IPS-18c (cell line): ENCODE measurements around the gene SH3PXD2A.
A peak's percentile ranks its signal among the peaks of the same experiment; 100 is the strongest.

Experiments
- H3K4me3 ChIP-seq: 2 replicates; pipeline ENCODE4 v1.7.0; 2013; ENCODE audit warnings: low read depth, mild to moderate bottlenecking, low read length, moderate library complexity; ENCODE audit not compliant: insufficient read depth
- H3K9me3 ChIP-seq: one replicate; pipeline ENCODE4 v1.6.1; 2013; ENCODE audit warnings: mild to moderate bottlenecking, low read length, moderate library complexity; ENCODE audit not compliant: control insufficient read depth, insufficient read depth

Gene SH3PXD2A

DNA sequence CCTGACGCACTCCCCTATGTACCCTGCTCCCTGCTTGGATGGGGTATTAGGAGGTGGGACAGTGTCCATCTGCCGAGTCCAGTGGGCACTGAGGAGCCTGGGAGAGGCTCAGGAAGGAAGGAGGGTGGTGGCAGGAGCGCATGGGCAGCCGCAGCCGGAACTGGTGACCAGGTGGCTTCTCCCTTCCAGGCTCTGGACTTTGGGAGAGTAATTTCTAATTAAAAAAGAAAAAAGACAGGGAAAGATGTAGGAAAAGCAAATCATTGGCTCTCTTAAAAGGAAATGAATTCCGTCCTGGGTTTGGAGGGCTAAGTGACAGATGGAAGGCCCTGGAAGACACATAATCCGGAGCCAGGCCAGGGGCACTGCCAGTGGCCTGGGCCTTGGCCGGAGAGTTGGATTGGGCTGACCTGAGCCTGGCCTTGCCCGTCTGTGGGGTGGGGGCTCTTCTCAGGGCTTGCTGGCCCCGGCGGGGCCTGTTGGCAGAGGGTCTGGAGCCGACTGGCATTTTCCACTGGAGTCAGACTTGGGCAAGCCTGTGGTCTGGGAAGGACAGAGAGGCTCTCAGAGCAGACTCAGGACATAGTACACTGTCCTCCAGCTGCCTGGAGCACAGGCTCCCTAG, 298.9 kb downstream of the SH3PXD2A start:
- peaks cover 2% of the 10 kb centered on the region for H3K9me3 ChIP-seq
- H3K4me3 ChIP-seq = no peak overlapping the region

DNA sequence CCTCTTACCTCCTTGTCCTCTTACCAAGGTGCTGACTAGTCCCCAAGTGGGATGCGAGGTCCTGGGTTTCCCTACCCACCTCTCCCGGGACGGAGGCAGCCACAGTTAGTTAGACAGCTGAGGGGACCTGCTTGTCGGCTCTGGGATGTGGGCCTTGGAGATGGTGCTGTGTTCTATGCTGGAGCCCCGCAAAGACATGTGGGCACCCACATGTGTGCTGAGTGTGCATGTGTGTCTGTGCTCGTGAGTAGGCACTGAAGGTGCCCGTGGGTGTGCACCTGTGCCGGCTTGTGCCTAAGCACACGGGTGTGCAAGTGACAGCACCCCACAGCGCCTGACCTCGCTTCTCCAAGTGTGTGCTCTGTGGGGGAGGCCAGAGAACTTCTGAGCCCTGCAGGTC, 299.7 kb downstream of the SH3PXD2A start:
- no peaks in the 10 kb centered on the region for H3K9me3 ChIP-seq
- peak overlapping the region; percentile 44 for H3K4me3 ChIP-seq

DNA sequence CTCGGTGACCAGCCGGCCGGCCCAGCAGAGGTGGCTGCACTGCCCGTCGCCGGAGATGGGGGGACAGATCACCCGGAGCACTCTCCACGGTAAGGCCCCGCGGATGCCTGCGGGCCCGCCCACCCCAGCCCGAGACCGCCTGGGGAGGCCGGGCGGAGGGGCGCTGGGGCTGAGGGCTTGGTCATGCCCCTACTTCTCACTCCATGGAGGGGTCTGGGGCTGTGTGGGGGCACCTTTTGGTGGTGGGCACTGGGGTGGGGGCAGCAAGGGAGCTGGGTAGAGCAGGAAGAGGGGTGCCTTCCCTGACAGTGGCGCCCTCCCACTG, 300.1 kb downstream of the SH3PXD2A start:
- no peaks in the 10 kb centered on the region for H3K9me3 ChIP-seq
- peak overlapping the region; percentile 44 for H3K4me3 ChIP-seq

DNA sequence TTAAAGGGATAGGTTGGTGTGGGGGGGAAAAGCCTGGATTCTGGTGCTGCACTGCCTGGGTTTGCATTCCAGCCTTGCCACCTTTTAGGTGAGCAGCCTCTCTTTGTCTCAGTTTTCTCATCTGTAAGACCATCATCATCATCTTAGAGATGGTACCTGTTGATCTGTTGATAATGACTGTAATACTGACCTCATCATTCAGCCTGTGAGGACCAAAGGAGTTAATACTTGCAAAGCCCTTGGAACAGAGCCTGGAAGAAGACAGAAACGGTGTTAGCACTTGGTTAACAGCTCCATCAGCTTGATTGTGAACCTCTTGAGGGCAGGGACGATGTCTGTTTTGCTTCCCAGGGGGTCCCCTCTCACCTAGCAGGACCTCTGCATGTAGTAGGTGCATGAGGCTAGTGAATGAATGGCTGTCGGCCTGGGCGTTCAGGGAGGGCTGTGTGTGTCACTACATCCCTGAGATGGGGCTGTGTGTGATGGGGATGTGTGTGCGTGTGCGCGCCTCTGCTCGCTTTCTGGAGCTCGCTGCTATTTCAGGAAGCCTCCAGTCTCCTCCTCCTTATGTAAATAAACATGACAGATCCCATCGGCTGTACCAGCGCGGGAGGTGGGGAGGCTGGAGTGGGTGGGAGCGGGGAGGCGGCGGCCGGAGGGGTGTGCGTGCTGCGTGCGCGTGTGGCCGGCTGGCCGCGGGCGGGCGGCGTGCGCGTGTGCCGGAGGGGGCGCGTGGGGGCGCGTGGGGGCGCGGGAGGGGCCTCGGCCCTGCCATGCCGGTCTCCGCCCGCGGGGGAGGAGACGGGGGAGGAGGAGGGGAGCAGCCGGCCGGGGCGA, 300.7 kb downstream of the SH3PXD2A start:
- Histone ChIP-seq H3K4me3 (peak overlapping the region; percentile 44), H3K9me3 (peaks cover 2% of the 10 kb centered on the region)

DNA sequence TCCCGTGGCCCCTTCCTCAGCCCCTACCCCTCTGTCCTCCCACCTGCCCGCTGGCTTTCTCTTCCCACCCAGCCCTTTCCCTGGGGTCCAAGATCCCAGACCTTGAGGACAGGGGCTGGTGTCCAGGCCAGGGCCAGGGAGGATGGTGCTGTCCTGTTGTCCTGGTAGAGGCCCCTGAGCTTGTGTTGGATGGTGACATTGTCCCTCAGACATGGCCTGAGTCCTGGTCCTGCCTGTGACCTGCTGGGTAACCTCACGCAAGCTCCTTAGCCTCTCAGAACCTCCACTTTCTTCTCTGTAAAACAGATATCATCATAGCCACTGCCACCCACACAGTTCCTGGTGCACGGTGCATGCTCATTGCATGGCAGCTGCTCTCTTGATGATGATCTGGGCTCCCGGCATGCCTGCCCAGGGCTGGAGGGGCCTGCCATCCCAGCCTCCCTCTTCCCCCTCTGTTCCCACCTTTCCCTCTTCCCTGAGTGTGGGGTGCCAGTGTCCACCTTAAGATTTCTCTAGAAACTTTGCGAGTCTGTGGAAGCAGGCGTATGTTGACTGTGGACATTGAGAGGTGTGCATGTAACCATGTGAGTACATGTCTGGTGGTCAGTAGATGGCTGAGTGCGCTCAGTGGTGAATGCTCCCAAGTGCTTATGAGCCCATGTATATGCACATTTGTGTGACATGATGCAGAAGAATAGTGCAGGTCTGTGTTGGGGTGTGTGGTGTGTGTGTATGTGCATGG, 301.5 kb downstream of the SH3PXD2A start:
- H3K4me3 ChIP-seq = no peak overlapping the region
- H3K9me3 ChIP-seq = peaks cover 2% of the 10 kb centered on the region

DNA sequence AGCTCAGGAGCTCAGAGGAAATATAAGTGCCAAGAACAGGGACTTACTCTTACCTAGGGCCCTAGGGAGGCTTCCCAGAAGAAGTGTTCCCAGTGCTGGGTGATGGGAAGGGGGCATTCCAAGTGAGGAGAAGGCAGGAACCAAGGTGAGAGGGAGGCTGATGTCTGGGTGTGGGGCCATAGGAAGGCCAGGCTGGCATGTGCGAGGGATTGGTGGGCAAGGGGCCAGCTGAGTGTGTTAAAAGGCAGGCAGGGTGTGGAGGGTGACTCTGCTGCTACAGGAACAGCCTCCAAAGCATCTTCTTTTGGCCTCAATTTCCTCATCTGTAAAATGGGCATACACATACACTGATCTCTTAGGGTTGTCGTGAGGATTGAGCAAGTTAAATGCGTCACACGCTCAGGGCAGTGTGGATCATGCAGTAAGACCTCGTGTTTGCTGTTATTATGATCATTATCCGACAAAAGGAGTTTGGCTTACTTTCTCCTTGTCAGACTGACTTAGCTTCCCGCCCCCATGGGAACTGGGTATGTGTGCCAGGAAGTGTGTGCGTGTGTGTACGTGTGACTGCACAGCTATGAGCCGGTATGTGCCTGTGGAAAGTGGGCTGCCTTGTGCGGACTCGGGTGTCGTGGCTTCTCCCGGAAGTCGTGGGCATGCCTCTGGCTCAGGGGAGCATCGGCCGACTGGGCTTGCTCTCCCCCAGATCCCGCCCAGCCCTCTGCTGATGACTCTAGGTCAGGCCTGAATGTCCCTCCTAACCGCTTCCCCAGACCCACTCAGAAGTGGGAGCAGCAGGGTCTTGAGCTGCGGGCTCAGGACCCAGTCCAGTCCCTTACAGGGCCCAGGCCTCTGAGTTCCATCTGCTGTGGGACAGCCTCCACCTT, 302.3 kb downstream of the SH3PXD2A start:
- peaks cover 2% of the 10 kb centered on the region for H3K9me3 ChIP-seq

DNA sequence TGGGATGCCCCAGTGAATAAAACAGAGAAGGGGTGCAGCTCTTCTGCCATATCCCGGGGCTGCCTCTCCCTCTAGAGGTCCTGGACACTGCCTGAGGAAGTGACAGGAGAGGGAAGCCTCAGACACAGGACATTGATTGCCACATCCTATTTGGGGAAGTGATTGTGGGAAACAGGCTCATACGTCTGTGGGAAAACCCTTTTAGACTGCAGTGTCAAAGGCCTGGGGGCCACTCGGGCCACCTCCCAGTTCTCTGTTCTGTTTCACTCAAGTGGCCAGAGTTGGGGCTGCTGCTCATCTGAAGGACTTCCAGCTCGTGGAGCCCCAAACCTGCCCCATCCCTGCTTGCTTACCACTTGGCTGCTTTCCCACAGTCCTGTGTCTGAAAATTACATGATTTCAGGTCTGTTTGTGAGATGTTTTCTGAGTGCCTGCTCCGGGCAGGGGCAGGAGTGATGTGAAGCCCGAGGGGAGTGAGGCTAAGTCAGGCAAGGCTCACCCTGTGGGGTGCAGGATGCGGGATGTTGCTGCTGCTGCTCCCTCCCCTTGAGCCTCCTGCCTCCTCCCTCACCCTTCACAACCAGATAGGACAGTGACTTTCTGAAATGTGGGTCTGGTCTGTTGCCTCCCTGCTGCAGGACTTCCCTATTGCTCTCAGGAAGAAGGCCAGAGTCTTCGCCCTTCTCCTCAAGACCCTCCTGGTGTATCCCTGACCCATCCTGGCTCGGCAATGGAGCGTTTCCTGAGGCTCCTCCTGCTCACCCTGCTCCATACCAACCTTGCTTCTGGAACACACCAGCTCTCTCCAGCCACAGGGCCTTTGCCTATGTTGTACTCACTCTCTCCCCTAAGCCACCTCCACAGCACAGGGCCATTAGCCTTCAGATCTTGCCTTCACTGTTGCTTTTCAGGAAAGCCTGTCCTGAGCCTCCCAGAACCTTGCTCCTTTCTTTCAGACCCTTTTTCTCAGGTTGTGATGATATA, 303.5 kb downstream of the SH3PXD2A start:
- no peak overlapping the region for H3K4me3 ChIP-seq
- H3K9me3 ChIP-seq = peaks cover 2% of the 10 kb centered on the region

More for the DNA sequence above, 302.3 kb downstream of the SH3PXD2A start:
- no peak overlapping the region for H3K4me3 ChIP-seq

DNA sequence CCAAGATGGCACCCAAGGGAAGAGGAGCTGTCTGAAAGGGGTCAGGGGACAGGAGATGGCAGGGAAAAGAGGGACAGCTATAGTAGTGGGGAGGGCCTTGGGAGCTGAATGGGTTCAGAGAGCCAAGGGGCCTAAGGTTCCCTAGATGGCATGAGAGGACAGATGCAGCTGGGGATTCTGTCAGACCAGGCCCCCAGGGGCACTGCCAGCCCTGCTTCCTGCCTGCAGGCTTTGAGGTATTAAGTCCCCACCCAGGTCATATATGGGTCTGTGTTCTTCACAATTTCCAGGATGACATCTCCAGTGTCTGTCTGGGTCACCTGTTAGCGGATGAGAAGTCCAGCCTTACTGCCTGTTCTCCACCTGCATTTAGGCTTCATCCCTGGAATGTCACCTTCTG, 305.1 kb downstream of the SH3PXD2A start:
- H3K9me3 ChIP-seq = peaks cover 2% of the 10 kb centered on the region
- no peak overlapping the region for H3K4me3 ChIP-seq

DNA sequence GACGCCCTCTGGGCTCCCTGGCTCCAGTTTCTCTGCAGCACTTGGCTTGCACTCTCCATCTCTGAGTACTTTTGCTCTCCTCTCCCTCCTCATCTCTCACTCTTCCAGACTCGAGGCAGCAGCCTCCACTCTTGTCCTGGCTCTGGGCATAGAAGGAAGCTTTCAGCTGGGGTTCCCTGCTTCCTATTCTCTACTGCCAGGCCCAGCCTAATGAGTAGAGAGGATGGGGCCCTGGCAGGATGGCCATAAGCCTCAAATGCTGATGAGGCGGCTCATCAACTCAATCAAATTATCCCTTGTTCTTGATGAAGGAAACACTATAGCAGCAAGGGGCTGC, 306.1 kb downstream of the SH3PXD2A start:
- Histone ChIP-seq H3K9me3 (peaks cover 2% of the 10 kb centered on the region), H3K4me3 (no peak overlapping the region)

DNA sequence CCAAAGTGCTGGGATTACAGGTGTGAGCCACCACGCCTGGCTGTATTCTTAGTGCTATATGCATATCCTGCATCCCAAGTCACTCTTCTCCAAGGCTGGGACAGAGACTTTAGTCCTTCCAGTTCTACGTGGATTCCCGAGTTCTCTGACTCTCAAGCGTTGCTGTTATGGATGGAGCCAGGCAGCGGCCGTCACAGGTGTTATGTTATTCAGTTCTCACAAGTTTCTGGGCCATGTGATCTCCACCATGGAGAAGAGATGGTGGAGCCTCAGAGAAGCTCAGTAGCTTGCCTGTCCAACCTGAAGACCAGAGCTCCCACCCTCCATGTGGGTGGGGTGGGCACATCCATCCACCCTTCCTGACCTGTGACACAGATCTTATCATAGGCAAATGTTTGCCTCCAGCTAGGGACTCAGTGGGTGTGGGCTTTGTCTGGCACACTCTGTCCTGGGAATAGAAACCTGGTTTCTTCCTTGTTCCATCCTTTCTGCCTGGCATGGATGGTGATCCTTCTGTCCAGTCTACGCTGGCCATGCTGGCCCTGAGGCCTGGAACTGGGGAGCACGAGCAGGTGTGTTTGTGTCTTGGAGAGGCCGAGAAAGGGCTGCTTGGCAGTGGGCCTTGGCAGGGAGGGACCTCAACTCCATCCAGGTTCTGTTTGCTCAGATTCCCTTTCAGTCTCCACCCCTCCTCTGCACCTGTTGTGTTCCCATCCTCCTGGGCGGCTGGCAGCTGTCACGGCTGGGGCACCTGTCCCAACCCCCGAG, 306.6 kb downstream of the SH3PXD2A start:
- no peak overlapping the region for H3K4me3 ChIP-seq

DNA sequence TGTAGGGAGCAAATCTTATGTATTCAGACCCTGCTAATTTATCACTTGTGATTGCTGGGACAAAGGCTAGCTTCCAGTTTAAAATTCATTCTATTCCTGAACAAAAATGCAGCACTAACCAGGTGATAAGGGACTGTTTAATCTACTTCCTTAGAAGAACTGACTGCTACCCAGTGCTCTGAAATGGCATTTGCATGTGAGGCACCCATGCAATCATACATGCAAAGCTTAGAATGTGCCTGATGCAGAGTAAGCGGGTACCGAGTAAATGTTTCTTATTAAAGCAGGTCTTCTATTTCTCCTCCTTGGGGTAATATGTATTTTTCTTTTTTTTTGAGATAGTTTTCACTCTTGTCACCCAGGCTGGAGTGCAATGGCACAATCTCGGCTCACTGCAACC, 307.4 kb downstream of the SH3PXD2A start:
- peaks cover 2% of the 10 kb centered on the region for H3K9me3 ChIP-seq

More for the DNA sequence above, 306.6 kb downstream of the SH3PXD2A start:
- H3K9me3 ChIP-seq = peaks cover 2% of the 10 kb centered on the region

DNA sequence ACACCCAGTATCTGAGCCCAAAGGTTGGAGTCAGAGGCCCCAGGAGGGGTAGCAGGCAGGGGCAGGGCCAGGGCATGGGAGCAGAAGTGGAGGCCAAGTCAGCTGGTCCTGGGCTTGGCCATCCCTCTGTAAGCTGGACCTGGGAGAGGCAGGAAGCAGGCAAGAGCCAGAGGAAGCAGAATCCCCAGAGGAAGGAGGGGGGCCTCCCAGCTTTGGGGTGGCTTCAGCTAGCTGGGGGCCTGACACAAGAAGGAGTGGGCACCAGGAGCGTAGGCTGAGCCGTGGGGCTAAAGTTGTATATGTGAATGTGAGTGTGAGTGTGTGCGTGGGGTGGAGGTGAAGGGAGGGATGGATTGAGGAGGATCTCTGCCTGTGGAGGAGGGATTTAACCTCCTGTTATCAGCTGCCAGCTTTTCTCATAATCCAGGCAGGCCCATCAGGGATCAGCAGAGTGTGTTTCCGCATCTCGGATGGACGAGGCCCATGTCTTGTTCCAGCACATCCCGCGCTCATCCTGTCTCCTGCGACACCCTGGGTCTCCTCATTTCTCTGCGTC, 307.9 kb downstream of the SH3PXD2A start:
- H3K4me3 ChIP-seq = no peak overlapping the region

More for the DNA sequence above, 307.4 kb downstream of the SH3PXD2A start:
- H3K4me3 ChIP-seq = no peak overlapping the region

DNA sequence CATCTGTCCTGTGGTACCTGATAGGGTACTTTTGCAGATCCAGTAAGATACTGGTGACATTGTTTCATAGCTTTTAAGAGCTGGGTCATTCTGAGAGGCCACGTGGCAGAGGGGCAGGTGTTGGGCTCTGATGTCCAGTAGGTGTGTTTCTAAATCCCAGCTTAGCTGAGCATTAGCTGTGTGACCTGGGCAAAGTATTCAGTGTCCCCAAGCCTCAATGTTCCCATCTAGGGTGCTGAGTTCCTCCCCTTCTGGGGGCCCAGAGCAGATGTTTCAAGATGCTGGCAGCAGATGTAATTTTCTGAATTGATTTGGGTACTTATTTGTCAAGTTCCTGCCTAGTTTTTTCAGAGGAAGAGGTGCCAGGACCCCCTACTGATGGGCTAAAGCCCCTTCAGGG, 309.0 kb downstream of the SH3PXD2A start:
- H3K9me3 ChIP-seq = peaks cover 2% of the 10 kb centered on the region

More for the DNA sequence above, 307.9 kb downstream of the SH3PXD2A start:
- peaks cover 2% of the 10 kb centered on the region for H3K9me3 ChIP-seq

DNA sequence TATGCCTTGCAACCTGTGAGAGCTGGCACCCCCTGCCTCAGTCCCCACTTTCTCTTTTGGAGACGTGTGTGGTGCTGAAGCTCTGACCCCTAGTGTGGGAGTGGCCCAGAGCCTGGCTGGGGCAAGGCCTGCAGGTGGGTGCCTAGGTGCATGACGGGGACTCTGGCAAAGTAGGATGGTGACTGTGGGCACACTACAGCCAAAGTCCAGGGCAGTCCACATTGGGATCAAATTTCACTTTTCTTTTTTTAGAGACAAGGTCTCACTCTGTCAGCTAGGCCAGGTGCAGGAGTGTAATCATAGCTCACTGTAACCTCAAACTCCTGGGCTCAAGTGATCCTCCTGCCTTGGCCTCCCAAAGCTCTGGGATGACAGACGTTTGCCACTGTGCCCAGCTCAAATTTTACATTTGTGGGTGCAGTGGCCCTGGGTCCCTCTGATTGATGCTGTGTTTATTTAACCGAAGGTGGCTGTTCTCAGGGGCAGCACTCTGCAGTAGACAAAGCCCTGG, 309.6 kb downstream of the SH3PXD2A start:
- no peak overlapping the region for H3K4me3 ChIP-seq
- peaks cover 2% of the 10 kb centered on the region for H3K9me3 ChIP-seq

More for the DNA sequence above, 309.0 kb downstream of the SH3PXD2A start:
- H3K4me3 ChIP-seq = no peak overlapping the region

DNA sequence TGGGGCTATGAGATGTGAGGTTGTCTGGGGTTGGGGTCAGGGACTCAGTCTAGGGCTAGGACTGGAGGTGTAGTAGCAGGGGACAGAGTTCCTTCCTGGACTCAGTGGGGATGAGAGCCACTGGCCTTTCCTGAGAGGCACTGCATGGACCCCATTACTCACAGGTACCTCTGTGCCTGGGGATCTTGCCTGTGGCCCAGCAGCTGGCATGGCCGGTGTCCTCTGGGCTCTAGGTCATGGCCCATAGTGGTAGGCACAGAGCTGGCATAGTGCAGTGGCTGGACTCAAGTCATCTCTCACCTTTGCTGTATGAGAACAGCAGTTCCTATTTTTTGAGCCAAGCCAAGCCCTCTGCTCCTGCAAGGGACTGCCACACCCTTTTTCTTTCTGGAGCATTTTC, 310.0 kb downstream of the SH3PXD2A start:
- Histone ChIP-seq H3K9me3 (peaks cover 2% of the 10 kb centered on the region), H3K4me3 (no peak overlapping the region)
